Stimulated activated CD8-positive, alpha-beta memory T cell treated with anti-CD3 and anti-CD28 coated beads, Interleukin-4, amount 100 ng/mL, for 4 hours (primary cell): Measurements from ENCODE around the gene NUDCD2.
"Not testable (repeated sequence)": the region's sequence is repeated elsewhere in the genome, so short reads cannot be mapped to it uniquely, and the experiment has no call there.

Experiments used
- DNase-seq, 2 donors: peaks; one replicate each; pipeline ENCODE4 v3.0.0-alpha.2; 2020; ENCODE audit warnings: low read depth in 2 of 2, low spot score in 1 of 2

Gene NUDCD2

GRCh38 chr5:163433271-163433670 is 26.6 kb downstream of the NUDCD2 start:
- DNase-seq, result no peak

DNA sequence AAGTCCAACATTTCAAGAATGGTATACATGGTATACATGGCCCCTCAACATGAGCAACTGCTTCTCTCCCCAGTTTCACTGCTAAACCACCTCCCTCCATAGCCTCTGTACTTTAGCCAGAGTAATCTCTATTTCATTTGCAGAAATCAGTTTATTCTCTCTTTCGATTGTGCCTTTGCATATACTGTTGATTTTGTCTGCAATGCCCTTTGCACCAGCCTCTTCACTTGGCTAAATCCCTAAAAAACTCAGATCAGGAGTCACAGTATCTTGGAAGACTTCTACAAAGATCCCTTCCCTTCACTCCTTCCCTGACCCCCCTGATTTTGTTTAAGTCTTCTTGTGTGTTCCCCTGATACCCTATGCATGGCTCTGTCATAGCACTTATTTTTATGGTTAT is 27.4 kb downstream of the NUDCD2 start:
- DNase-seq, result no peak

DNA sequence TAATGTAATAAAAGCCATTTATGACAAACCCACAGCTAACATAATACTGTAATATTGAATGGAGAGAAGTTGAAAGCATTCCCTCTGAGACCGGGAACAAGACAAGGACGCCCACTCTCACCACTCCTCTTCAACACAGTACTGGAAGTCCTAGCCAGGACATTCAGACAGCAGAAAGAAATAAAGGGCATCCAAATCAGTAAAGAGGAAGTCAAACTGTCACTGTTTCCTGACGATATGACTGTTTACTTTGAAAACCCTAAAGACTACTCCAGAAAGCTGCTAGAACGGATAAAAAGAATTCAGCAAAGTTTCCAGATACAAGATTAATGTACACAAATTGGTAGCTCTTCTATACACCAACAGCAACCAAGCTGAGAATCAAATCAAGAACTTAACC is 33.8 kb downstream of the NUDCD2 start:
- DNase-seq, result not testable (repeated sequence)

- DNase-seq, result no peak
Observed at GRCh38 chr5:163424836-163425235, 35.1 kb downstream of the NUDCD2 start.

DNA sequence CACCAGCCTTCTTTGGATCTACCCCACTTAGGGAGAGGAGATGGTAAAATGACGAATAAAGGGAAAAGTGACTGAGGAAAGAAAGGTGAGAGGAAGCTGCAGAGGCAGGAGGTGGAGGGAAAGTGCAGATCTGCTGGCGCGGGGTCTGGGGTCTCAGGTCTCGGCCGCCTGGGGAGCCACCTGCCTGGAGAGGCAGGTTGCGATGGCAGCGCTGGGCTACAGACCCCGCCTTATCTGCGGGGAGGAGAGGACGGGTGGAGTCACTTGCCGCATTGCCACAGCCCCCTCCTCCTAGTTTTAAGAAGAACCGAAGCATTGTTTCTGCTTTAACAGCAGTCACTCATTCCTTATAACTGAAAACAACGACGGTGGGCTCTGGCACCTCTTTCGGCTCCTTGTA is 44.2 kb downstream of the NUDCD2 start:
- DNase-seq, result not testable (repeated sequence)

DNA sequence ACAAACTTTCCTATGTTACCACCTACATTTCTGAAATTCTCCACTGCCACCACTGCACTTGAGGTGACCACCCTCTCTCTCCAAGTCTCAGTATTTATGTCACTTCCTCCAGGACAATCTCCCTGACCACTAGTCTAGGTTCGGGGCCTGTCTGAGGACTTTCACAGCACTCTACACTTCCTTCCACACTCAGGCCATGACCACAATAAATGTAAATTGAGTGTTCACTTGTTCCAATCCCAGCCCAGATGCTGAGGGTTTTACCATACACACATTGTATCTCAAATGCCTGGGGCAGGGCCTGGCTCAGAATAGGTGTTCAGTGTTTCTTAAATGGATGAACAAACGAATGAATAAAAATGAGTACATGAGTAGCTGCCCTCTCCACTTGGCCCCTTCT is 49.4 kb downstream of the NUDCD2 start:
- DNase-seq, result no peak

- no peak for DNase-seq
Observed at GRCh38 chr5:163409384-163409783, 50.5 kb downstream of the NUDCD2 start.

DNA sequence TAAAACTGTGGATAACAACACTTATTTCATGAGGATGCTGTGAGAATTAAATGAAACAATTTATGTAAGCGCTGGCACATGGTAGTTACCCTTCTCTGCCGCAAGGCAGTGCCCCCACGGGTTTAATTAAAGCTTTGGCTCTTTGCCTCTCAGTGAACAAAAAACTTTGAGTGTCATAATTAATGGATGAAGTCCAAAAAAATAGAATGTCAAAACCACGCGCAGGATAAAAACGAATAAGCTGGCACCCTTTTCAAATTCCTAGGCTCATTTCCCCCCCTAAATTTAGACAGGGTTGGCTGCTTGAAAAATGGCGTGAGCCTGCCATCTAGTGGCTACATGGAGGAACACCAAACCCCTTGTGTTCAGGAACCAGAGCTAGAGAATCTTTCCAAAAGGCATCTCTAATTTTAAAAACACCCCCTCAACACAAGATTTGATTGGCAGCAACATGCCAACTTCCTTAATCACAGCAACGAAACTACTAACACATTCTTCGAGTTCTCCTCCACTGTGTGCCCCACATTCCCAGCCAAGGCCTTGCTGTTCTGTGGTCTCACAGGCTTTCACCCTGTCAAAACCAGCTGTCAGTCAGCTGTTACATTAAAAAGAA is 51.5 kb downstream of the NUDCD2 start:
- DNase-seq, result peak; percentile 12 to 24

GRCh38 chr5:163407034-163407655 is 52.8 kb downstream of the NUDCD2 start:
- no peak for DNase-seq

DNA sequence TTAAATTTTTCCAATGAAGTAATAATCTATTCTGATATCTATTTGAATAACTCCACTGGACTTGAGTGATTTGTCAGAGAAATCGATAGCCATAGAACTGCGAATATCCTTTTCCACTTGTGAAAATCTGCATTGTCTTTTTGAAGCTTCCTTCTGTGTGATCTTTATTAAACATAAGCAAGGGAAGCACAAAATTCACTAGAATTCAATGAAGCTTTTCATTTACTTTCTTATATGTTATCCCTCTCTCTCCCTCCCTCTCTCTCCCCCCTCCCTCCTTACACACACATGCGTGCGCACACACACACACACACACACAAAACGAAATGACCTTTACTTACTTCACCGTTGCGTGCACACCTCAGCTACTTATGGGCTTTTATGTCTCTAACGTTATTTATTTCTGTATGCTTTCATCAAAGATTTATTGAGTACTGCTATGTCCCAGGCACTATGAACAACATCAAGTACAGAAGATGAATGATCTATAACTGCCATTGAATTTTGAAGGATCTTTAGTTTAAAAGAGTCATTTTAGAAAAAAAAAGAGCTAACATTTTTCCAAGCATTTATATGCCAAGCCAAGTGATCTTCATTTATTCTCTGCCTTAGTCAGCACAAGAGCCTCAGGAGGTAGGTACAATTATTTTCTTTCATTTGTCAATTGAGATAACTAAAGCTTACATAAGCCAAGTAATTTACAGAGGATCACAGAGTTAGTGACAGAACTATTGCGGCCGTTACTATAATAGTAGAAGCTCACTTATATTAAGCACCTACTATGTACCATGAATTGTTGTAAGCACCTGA is 55.3 kb downstream of the NUDCD2 start:
- DNase-seq, result no peak

GRCh38 chr5:163402007-163402406 is 57.9 kb downstream of the NUDCD2 start:
- no peak for DNase-seq

DNA sequence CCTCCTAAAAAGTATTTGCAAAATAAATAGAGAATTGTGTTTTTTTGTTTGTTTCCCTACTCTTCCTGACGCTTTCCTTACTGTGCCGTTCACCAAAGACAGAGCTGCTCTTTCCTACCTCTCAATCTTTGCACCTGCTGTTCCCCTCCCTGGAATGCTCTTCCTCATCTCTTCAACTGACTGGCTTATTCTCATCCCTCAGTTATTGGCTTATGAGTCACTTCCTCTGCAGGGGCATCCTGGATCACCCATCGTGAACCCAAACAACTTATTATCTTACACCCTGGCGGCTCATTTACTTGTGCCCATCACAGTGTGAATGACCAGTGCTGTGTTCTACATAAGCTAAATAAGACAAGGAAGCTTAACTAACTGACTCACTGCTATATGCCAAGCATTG is 58.6 kb downstream of the NUDCD2 start:
- DNase-seq, result no peak

- no peak for DNase-seq
Observed at GRCh38 chr5:163399923-163400322, 60.0 kb downstream of the NUDCD2 start.

DNA sequence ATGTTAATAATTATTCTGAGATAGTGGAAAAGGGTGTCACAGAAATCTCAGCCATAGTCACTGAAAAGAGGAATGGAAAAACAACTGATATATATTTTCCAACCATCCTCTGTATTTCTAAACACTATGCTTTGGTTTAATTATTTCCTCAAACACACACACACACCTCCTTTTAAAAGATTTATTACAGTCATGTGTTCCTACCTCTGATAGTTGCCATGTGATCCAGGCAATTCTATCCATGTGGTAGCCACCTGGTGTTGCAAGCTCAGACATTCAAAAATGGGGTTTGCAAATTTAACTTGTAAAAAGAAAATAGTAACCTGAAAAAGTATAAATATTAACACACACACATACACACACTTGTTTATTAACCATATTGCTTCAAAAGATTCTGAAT is 62.5 kb downstream of the NUDCD2 start:
- no peak for DNase-seq

GRCh38 chr5:163396818-163397340 is 63.0 kb downstream of the NUDCD2 start:
- DNase-seq, result not testable (repeated sequence)
